GM19468 (cell line): ENCODE data around the gene EPB42.
"Not testable (repeated sequence)": the region's sequence is repeated elsewhere in the genome, so short reads cannot be mapped to it uniquely, and the experiment has no call there.

Experiments used
- ATAC-seq: cut with Tn5 transposase; IDR thresholded peaks from one replicate; pipeline ENCODE4 v1.9.1; 2021; ENCODE audit warnings: mild to moderate bottlenecking, moderate library complexity, moderate number of reproducible peaks; ENCODE audit not compliant: unreplicated experiment; ENCODE audit errors: extremely low read depth

The EPB42 gene

GRCh38 chr15:43214169-43214568 is 6.6 kb downstream of the EPB42 start:
- ATAC-seq, result no peak

- ATAC-seq, result no peak
Observed at GRCh38 chr15:43213466-43213865, 7.4 kb downstream of the EPB42 start.

GRCh38 chr15:43212951-43213350 is 7.9 kb downstream of the EPB42 start:
- no peak for ATAC-seq

- ATAC-seq, result no peak
Observed at GRCh38 chr15:43212299-43212698, 8.5 kb downstream of the EPB42 start.

GRCh38 chr15:43211224-43211735 is 9.5 kb downstream of the EPB42 start:
- ATAC-seq, result no peak

GRCh38 chr15:43210807-43211206 is 10.0 kb downstream of the EPB42 start:
- ATAC-seq, result no peak

GRCh38 chr15:43210172-43210745 is 10.6 kb downstream of the EPB42 start:
- ATAC-seq, result no peak

GRCh38 chr15:43209059-43209824 is 11.6 kb downstream of the EPB42 start:
- no peak for ATAC-seq

GRCh38 chr15:43208052-43209002 is 12.5 kb downstream of the EPB42 start:
- no peak for ATAC-seq

- ATAC-seq, result no peak
Observed at GRCh38 chr15:43207024-43207423, 13.8 kb downstream of the EPB42 start.

GRCh38 chr15:43206054-43206453 is 14.8 kb downstream of the EPB42 start:
- ATAC-seq, result no peak

GRCh38 chr15:43204016-43204901 is 16.6 kb downstream of the EPB42 start:
- no peak for ATAC-seq

GRCh38 chr15:43199945-43200488 is 20.8 kb downstream of the EPB42 start:
- no peak for ATAC-seq

GRCh38 chr15:43198992-43199391 is 21.8 kb downstream of the EPB42 start:
- ATAC-seq, result no peak

- not testable (repeated sequence) for ATAC-seq
Observed at GRCh38 chr15:43198556-43198955, 22.3 kb downstream of the EPB42 start.

- ATAC-seq, result not testable (repeated sequence)
Observed at GRCh38 chr15:43197773-43198172, 23.0 kb downstream of the EPB42 start.

- ATAC-seq, result no peak
Observed at GRCh38 chr15:43196760-43197548, 23.9 kb downstream of the EPB42 start.

GRCh38 chr15:43194795-43195194 is 26.0 kb downstream of the EPB42 start:
- ATAC-seq, result no peak

- no peak for ATAC-seq
Observed at GRCh38 chr15:43193710-43194109, 27.1 kb downstream of the EPB42 start.
